ENCODE results near the gene OTULIN.

DNA sequence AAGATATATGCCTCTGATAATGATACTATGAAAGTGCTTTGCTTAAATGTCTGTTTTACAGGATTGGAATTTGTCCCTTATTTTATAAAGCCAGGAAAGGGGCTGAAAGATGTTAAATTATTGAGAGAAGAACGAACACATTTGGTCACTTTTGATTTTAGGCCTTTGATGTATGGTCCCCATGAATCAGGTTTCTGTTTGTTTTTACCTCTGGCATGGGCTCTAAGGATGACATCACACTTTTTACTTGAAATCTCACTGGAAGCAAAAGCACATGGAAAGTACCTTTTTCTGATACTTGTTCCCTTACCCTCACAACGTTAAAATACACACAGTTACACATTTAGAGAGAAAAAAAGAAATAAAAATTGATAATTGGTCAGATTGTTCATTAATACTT lies 6.9 kb downstream of the OTULIN start:
- TF ChIP-seq, protein P1, sequence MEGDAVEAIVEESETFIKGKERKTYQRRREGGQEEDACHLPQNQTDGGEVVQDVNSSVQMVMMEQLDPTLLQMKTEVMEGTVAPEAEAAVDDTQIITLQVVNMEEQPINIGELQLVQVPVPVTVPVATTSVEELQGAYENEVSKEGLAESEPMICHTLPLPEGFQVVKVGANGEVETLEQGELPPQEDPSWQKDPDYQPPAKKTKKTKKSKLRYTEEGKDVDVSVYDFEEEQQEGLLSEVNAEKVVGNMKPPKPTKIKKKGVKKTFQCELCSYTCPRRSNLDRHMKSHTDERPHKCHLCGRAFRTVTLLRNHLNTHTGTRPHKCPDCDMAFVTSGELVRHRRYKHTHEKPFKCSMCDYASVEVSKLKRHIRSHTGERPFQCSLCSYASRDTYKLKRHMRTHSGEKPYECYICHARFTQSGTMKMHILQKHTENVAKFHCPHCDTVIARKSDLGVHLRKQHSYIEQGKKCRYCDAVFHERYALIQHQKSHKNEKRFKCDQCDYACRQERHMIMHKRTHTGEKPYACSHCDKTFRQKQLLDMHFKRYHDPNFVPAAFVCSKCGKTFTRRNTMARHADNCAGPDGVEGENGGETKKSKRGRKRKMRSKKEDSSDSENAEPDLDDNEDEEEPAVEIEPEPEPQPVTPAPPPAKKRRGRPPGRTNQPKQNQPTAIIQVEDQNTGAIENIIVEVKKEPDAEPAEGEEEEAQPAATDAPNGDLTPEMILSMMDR (IDR thresholded peaks at IDR 0.05): no peak
- TF ChIP-seq POLR2A (IDR thresholded peaks at IDR 0.05): no peak
